GM12878 (cell line): ENCODE measurements around the gene SORBS1. TPM values are rescaled to one million over a fixed set of nuclear protein-coding genes. Genes with fewer than 3 reads are reported as not detected.

Experiments used
- ATAC-seq: fragments of 200-7000 bp; cut with Tn5 transposase; 3 replicates; pipeline ENCODE4 v1.9.1; 2020; ENCODE audit warnings: mild to moderate bottlenecking, moderate library complexity
- BruUV-seq: library from RNA; stranded (reverse); fragments of 400-500 nt; replicated peaks from 2 replicates; lab custom pipeline; 2021; lab: Mats Ljungman, UMichigan
- CTCF ChIA-PET: fragments of 300-600 bp; sonication (Branson Sonifier 250); formaldehyde crosslinking; extraction: SDS; loops from one replicate; lab custom pipeline; 2021; ENCODE audit warnings: inconsistent platforms; lab: Yijun Ruan, JAX
- POLR2A ChIA-PET: fragments of 350-600 bp; formaldehyde crosslinking; extraction: SDS; loops from one replicate; lab custom pipeline; 2021; ENCODE audit warnings: inconsistent platforms; lab: Charles Lee
- RAD21 ChIA-PET: fragments of 300-600 bp; sonication (Branson Sonifier 250); formaldehyde crosslinking; loops from one replicate; lab custom pipeline; 2023; ENCODE audit warnings: antibody characterized with exemption; ENCODE audit not compliant: unreplicated experiment; lab: Charles Lee
- SMC1A ChIA-PET: fragments of 300-600 bp; sonication (Branson Sonifier 250); formaldehyde crosslinking; loops from one replicate; lab custom pipeline; 2023; ENCODE audit not compliant: unreplicated experiment, uncharacterized antibody; lab: Charles Lee
- DNase-seq: peaks from one replicate; pipeline ENCODE4 v3.0.0-alpha.2; 2011; ENCODE audit warnings: low read depth, low spot score
- FAIRE-seq: peaks from 3 replicates; lab custom pipeline; 2011; peaks lifted over from hg19 to GRCh38; lab: Jason Lieb, UNC
- H2AFZ ChIP-seq: 2 replicates; pipeline ENCODE4 v1.6.0; 2011; ENCODE audit warnings: low read depth, low read length, control low read depth; ENCODE audit not compliant: control insufficient read depth
- H3K27ac ChIP-seq: 2 replicates; pipeline ENCODE4 v1.5.1; 2011; ENCODE audit warnings: control low read depth; ENCODE audit not compliant: control insufficient read depth, insufficient read depth
- H3K27me3 ChIP-seq, 2 experiments: replicated peaks in 1 of 2; 2 replicates each; pipeline versions ENCODE4 v1.6.0 to v1.6.1; 2011; ENCODE audit warnings: low read length in 1 of 2; ENCODE audit not compliant: control insufficient read depth in 2 of 2, insufficient read depth in 2 of 2
- H3K36me3 ChIP-seq, 2 experiments: 2 replicates each; pipeline ENCODE4 v1.5.1; 2011; ENCODE audit warnings: low read length in 1 of 2; ENCODE audit not compliant: control insufficient read depth in 2 of 2, insufficient read depth in 2 of 2
- H3K4me1 ChIP-seq: 2 replicates; pipeline ENCODE4 v1.6.1; 2011; ENCODE audit warnings: mild to moderate bottlenecking, low read length, moderate library complexity, mixed read lengths; ENCODE audit not compliant: control insufficient read depth, insufficient read depth
- H3K4me2 ChIP-seq: 2 replicates; pipeline ENCODE4 v1.6.0; 2011; ENCODE audit warnings: control low read depth; ENCODE audit not compliant: control insufficient read depth, insufficient read depth
- H3K4me3 ChIP-seq: fragments of 200-600 bp; sonication (generic); 2 replicates; pipeline ENCODE4 v1.5.1; 2016
- H3K79me2 ChIP-seq: 2 replicates; pipeline ENCODE4 v1.6.0; 2011; ENCODE audit warnings: low read length; ENCODE audit not compliant: control insufficient read depth, insufficient read depth
- H3K9ac ChIP-seq: 2 replicates; pipeline ENCODE4 v1.8.0; 2011; ENCODE audit warnings: low read length, control low read depth, mixed read lengths; ENCODE audit not compliant: control insufficient read depth, insufficient read depth
- H3K9me3 ChIP-seq: replicated peaks from 3 replicates; pipeline ENCODE4 v1.5.1; 2011; ENCODE audit warnings: mild to moderate bottlenecking, low read length; ENCODE audit not compliant: control insufficient read depth, insufficient read depth
- H4K20me1 ChIP-seq: 2 replicates; pipeline ENCODE4 v1.6.0; 2011; ENCODE audit not compliant: control insufficient read depth, insufficient read depth
- BCL11A ChIP-seq: IDR thresholded peaks from 2 replicates; pipeline ENCODE4 v1.6.1; 2011; ENCODE audit warnings: low read depth, low read length
- EP300 ChIP-seq, 2 experiments: fragments of 150-350 bp in 1 of 2; IDR thresholded peaks; 2 replicates each; pipeline ENCODE4 v1.6.1; 2011 to 2012; ENCODE audit warnings: low read depth in 2 of 2, low read length in 2 of 2, borderline replicate concordance in 1 of 2, improper control_type of control experiment in 1 of 2, inconsistent platforms in 1 of 2; ENCODE audit not compliant: control insufficient read depth in 1 of 2
- IKZF2 ChIP-seq, 2 experiments: fragments of 450-650 bp; IDR thresholded peaks; 2 replicates each; pipeline ENCODE4 v1.6.1; 2017; ENCODE audit warnings: mild to moderate bottlenecking in 2 of 2, moderate library complexity in 2 of 2
- JUNB ChIP-seq: IDR thresholded peaks from 2 replicates; pipeline ENCODE4 v1.6.1; 2016; ENCODE audit warnings: antibody characterized with exemption, mild to moderate bottlenecking
- KLF5 ChIP-seq: fragments of 450-650 bp; IDR thresholded peaks from 2 replicates; pipeline ENCODE4 v1.6.1; 2014; ENCODE audit warnings: mild to moderate bottlenecking; ENCODE audit not compliant: partially characterized antibody
- MTA2 ChIP-seq: fragments of 450-650 bp; IDR thresholded peaks from 2 replicates; pipeline ENCODE4 v1.6.1; 2016; ENCODE audit warnings: low read depth, mild to moderate bottlenecking, moderate library complexity
- NR2C2 ChIP-seq: IDR thresholded peaks from 2 replicates; pipeline ENCODE4 v1.6.1; 2011; ENCODE audit warnings: borderline replicate concordance, low read depth; ENCODE audit not compliant: control insufficient read depth, insufficient read length
- RUNX3 ChIP-seq: IDR thresholded peaks from 2 replicates; pipeline ENCODE4 v1.6.1; 2012; ENCODE audit warnings: low read length, inconsistent platforms
- SMARCA5 ChIP-seq: fragments of 450-650 bp; IDR thresholded peaks from 2 replicates; pipeline ENCODE4 v1.6.1; 2017; ENCODE audit warnings: mild to moderate bottlenecking
- SMC3 ChIP-seq: IDR thresholded peaks from 2 replicates; pipeline ENCODE4 v1.6.1; 2011; ENCODE audit warnings: low read length, improper control_type of control experiment, borderline replicate concordance
- ZNF207 ChIP-seq: fragments of 450-650 bp; IDR thresholded peaks from 2 replicates; pipeline ENCODE4 v1.6.1; 2014; ENCODE audit warnings: antibody characterized with exemption, mild to moderate bottlenecking, borderline replicate concordance
- ZZZ3 ChIP-seq: IDR thresholded peaks from 2 replicates; pipeline ENCODE4 v1.6.1; 2011; ENCODE audit warnings: low read depth; ENCODE audit not compliant: control insufficient read depth, insufficient read length
- whole genome bisulfite sequencing: methylation state at CpG from one replicate; pipeline ENCODE4 v1.1.6; 2016; ENCODE audit warnings: low lambda C conversion rate; ENCODE audit not compliant: insufficient replicate concordance, insufficient coverage; ENCODE audit errors: missing lambda C conversion rate; 5-methylcytosine and 5-hydroxymethylcytosine counted together
- in situ Hi-C: fragments of 300-500 bp; cut with MboI; formaldehyde crosslinking; loops from 9 replicates; pipeline ENCODE4 v1.14.3; 2018; ENCODE audit warnings: mixed read lengths
- intact Hi-C: fragments of 100-400 bp; cut with micrococcal nuclease; formaldehyde crosslinking; loops from one replicate; pipeline ENCODE4 v1.14.2; 2022; ENCODE audit not compliant: unreplicated experiment
- polyA plus RNA-seq, 11 experiments: library from polyadenylated mRNA; depleted of rRNA in 4 of 11; unstranded in 6 of 11; stranded (reverse) in 5 of 11; fragments of >200 nt; fragmentation: Nextera tagmentation in 4 of 11; fragmentation: Illumina TruSeq in 1 of 11; extraction: Ambion mirVana in 4 of 11; extraction: Trizol in 1 of 11; gene quantifications; 1 replicate in 1 of 11; 2 replicates in 10 of 11; pipeline versions ENCODE4 v1.2.1 to v1.2.3, GENCODE V29; 2011 to 2016; ENCODE audit warnings: inconsistent platforms in 2 of 11, missing spikeins in 2 of 11, low read depth in 1 of 11
- total RNA-seq, 4 experiments: library from RNA; depleted of rRNA in 3 of 4; stranded (reverse); fragments of >200 nt in 3 of 4; fragmentation: Illumina TruSeq in 1 of 4; extraction: Trizol in 1 of 4; gene quantifications; 2 replicates each; pipeline versions ENCODE4 v1.2.1 to v1.2.3, GENCODE V29; 2013 to 2021

SORBS1 gene
- total and polyA plus RNA-seq, 10 of the 15 experiments (the other 5 are each of a cell fraction or from before 2014, with no cell fraction given), result 0.13 to 0.75 (median 0.39) TPM

DNA sequence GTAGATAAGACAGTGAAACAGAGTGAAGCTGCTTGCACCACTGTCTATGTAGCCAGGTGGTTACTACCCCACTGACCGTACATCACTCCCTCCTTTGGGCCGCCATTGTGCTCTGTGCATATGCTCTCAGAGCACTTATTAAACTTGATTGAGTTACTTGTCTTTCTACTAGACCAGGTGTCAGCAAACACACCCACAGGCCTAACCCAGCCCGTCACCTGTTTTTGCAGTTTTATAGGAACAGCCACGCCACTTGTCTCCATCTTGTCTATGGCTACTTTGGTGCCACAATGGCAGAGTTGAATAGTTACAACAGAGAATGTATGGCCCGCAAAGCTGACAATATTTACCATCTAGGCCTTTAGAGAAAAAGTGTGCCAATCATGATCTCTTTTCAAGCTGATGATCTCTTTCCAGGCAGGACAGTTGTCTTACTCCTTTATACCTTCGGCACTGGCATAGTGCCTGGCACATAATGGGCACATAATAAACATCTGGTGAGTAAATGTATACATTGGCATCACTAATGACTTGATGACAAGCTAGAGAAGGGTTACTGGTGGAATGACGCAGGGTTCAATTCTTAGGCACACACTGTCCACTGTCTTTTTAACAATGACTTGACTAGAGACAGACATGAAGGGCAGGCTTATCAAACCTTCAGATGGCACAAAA, 36.7 kb downstream of the SORBS1 start:
- Histone ChIP-seq H3K27me3 (peaks cover 0 to 5% of the 10 kb centered on the region in 2 experiments; a peak in 2 of 4 replicates), H3K9me3 (no peaks in the 10 kb centered on the region), H4K20me1 (no peaks in the 10 kb centered on the region), H3K4me2 (no peak overlapping the region), H3K79me2 (no peaks in the 10 kb centered on the region), H3K27ac (no peak overlapping the region), H3K9ac (no peak overlapping the region), H2AFZ (no peak overlapping the region), H3K36me3 (no peaks in the 10 kb centered on the region), H3K4me1 (no peaks in the 10 kb centered on the region), H3K4me3 (no peak overlapping the region)
- intact Hi-C loops, result no loop called here
- ChIA-PET SMC1A (no interaction called here), RAD21 (no interaction called here), CTCF (no interaction called here), POLR2A (no interaction called here)
- in situ Hi-C loops, result no loop called here
- FAIRE-seq (no peak), ATAC-seq (no peak), DNase-seq (no peak)
- 46% methylated on average over 7 of the region's 7 CpGs for whole genome bisulfite sequencing
- TF ChIP-seq RUNX3, result no peak
- TF ChIP-seq ZZZ3, result no peak
- no peak for TF ChIP-seq SMC3
- TF ChIP-seq SMARCA5, result no peak
- TF ChIP-seq IKZF2 (IDR thresholded peaks at IDR 0.05), result no peak
- no peak for TF ChIP-seq EP300 (IDR thresholded peaks at IDR 0.05; ENCODE audit: borderline replicate concordance in 1 of 2, control insufficient read depth in 1 of 2, low read depth in 2 of 2, low read length in 2 of 2)
- TF ChIP-seq KLF5, result no peak
- no peak for TF ChIP-seq MTA2
- TF ChIP-seq ZNF207, result no peak
- no peak for TF ChIP-seq JUNB
- no peak for TF ChIP-seq BCL11A
- TF ChIP-seq NR2C2, result no peak
- BruUV-seq, result no TSS peak
